Activated gamma-delta T cell (primary cell): ENCODE results near the gene LRATD1.
"Not testable (repeated sequence)": the region's sequence is repeated elsewhere in the genome, so short reads cannot be mapped to it uniquely, and the experiment has no call there.

Experiments
- DNase-seq: peaks from one replicate; lab custom pipeline; 2025; lab: John Stamatoyannopoulos, UW
- total RNA-seq, 2 donors: gene quantifications; one replicate each; lab custom pipeline; 2026; lab: John Stamatoyannopoulos, UW

The LRATD1 gene
- 0 to 0.13 reads per million in 2 donors for total RNA-seq

- DNase-seq, result no peak
These were observed at the start of gene LRATD1 for GRCh38 chr2:14632133-14632936. LRATD1 (plus strand) TSS chr2:14632717; CDS start chr2:14633980, 1,263 bp downstream.

- DNase-seq, result no peak
These were observed 49.5 kb upstream of the LRATD1 start for GRCh38 chr2:14583059-14583458.

- DNase-seq, result no peak
These were observed 48.7 kb upstream of the LRATD1 start for GRCh38 chr2:14583802-14584201.

- no peak for DNase-seq
These were observed 45.4 kb upstream of the LRATD1 start for GRCh38 chr2:14587119-14587518.

GRCh38 chr2:14601156-14601770 lies 31.3 kb upstream of the LRATD1 start:
- DNase-seq, result no peak

GRCh38 chr2:14602309-14602708 lies 30.2 kb upstream of the LRATD1 start:
- no peak for DNase-seq

GRCh38 chr2:14603676-14604075 lies 28.8 kb upstream of the LRATD1 start:
- no peak for DNase-seq

GRCh38 chr2:14608245-14608644 lies 24.3 kb upstream of the LRATD1 start:
- no peak for DNase-seq

GRCh38 chr2:14614017-14614416 lies 18.5 kb upstream of the LRATD1 start:
- no peak for DNase-seq

GRCh38 chr2:14615121-14615520 lies 17.4 kb upstream of the LRATD1 start:
- DNase-seq, result no peak

GRCh38 chr2:14615760-14616159 lies 16.8 kb upstream of the LRATD1 start:
- no peak for DNase-seq

GRCh38 chr2:14616342-14616741 lies 16.2 kb upstream of the LRATD1 start:
- no peak for DNase-seq

GRCh38 chr2:14616950-14617349 lies 15.6 kb upstream of the LRATD1 start:
- no peak for DNase-seq

- no peak for DNase-seq
These were observed 13.1 kb upstream of the LRATD1 start for GRCh38 chr2:14619441-14619840.

- DNase-seq, result no peak
These were observed 11.4 kb upstream of the LRATD1 start for GRCh38 chr2:14621114-14621513.

GRCh38 chr2:14621906-14622549 lies 10.5 kb upstream of the LRATD1 start:
- DNase-seq, result no peak

- DNase-seq, result not testable (repeated sequence)
These were observed 10.0 kb upstream of the LRATD1 start for GRCh38 chr2:14622550-14622939.

GRCh38 chr2:14623237-14623636 lies 9.3 kb upstream of the LRATD1 start:
- no peak for DNase-seq

GRCh38 chr2:14626873-14627272 lies 5.6 kb upstream of the LRATD1 start:
- DNase-seq, result no peak

- DNase-seq, result no peak
These were observed 3.6 kb upstream of the LRATD1 start for GRCh38 chr2:14628901-14629300.

GRCh38 chr2:14631406-14632040 lies 994 bp upstream of the LRATD1 start:
- DNase-seq, result no peak

GRCh38 chr2:14633061-14633460 lies 544 bp downstream of the LRATD1 start:
- no peak for DNase-seq
